ENCODE data around the gene CRYBA4. TPM values are rescaled to one million over a fixed set of nuclear protein-coding genes. Genes with fewer than 3 reads are reported as not detected.

The CRYBA4 gene
- polyA plus RNA-seq, 4 donors: not detected

Other genes starting within 250 kb of the CRYBA4 start
- 1 to 10 TPM; 3.9 to 4.6 (median 4.2) TPM for gene ASPHD2, start 192.7 kb upstream of the CRYBA4 start, polyA plus RNA-seq (ENCODE audit: insufficient read length in 4 of 4)
- gene HPS4, start 138.2 kb upstream of the CRYBA4 start, polyA plus RNA-seq (ENCODE audit: insufficient read length in 4 of 4): 10 to 100 TPM; 27.8 to 42.2 (median 36.5) TPM
- 10 to 100 TPM; 27.9 to 32.4 (median 30.6) TPM for gene SRRD, start 138.1 kb upstream of the CRYBA4 start, polyA plus RNA-seq (ENCODE audit: insufficient read length in 4 of 4)
- 10 to 100 TPM; 42.9 to 45.2 (median 44.5) TPM for gene TFIP11, start 109.5 kb upstream of the CRYBA4 start, polyA plus RNA-seq (ENCODE audit: insufficient read length in 4 of 4)
- 10 to 100 TPM; 26.7 to 32.6 (median 29.1) TPM for gene TPST2, start 31.8 kb upstream of the CRYBA4 start, polyA plus RNA-seq (ENCODE audit: insufficient read length in 4 of 4)
- gene CRYBB1, start 3.9 kb upstream of the CRYBA4 start, polyA plus RNA-seq (ENCODE audit: insufficient read length in 4 of 4): under 1 TPM; 0.47 to 0.95 (median 0.78) TPM
- gene MIAT, start 35.6 kb downstream of the CRYBA4 start, polyA plus RNA-seq (ENCODE audit: insufficient read length in 4 of 4): under 1 TPM; 0.14 to 0.69 (median 0.45) TPM